ENCODE data around the gene AIFM2. TPM values are rescaled to one million over a fixed set of nuclear protein-coding genes. Genes with fewer than 3 reads are reported as not detected.
"Not testable (repeated sequence)": the region's sequence is repeated elsewhere in the genome, so short reads cannot be mapped to it uniquely, and the experiment has no call there.

Gene AIFM2
- total RNA-seq = 10 to 100 TPM; 16.1 to 17.5 TPM
- polyA plus RNA-seq (ENCODE audit: insufficient read length in 6 of 6) = 1 to 10 TPM; 6.0 to 8.1 (median 6.3) TPM
- long read RNA-seq, donor 1 = 0 reads
- long read RNA-seq, donor 2, partial matches to known transcripts = 0 of 1 reads
- long read RNA-seq, donor 2, other reads (novel, unspliced or antisense) = 0 of 1 reads
- long read RNA-seq, donor 3, partial matches to known transcripts = 0 of 1 reads
- long read RNA-seq, donor 3, other reads (novel, unspliced or antisense) = 0 of 1 reads
- long read RNA-seq, donor 4, transcript AIFM2-201 (9 exons, 3,243 nt) = major isoform, 13 of 28 reads
- long read RNA-seq, donor 4, partial matches to known transcripts = 6 of 28 reads
- long read RNA-seq, donor 4, other reads (novel, unspliced or antisense) = 8 of 28 reads
- long read RNA-seq, donor 5, partial matches to known transcripts = 8 of 40 reads
- long read RNA-seq, donor 5, other reads (novel, unspliced or antisense) = 31 of 40 reads
- long read RNA-seq, donor 6, partial matches to known transcripts = 0 of 1 reads
- long read RNA-seq, donor 6, other reads (novel, unspliced or antisense) = 0 of 1 reads
- long read RNA-seq, donor 7 = 0 reads
- long read RNA-seq, donor 8, partial matches to known transcripts = 0 of 3 reads
- long read RNA-seq, donor 8, other reads (novel, unspliced or antisense) = 0 of 3 reads
- long read RNA-seq, donor 9 = 0 reads
- long read RNA-seq, donor 10, transcript AIFM2-201 (9 exons, 3,243 nt) = major isoform, 17 of 29 reads
- long read RNA-seq, donor 10, partial matches to known transcripts = 3 of 29 reads
- long read RNA-seq, donor 10, other reads (novel, unspliced or antisense) = 8 of 29 reads
- long read RNA-seq, donor 11, partial matches to known transcripts = 0 of 1 reads
- long read RNA-seq, donor 11, other reads (novel, unspliced or antisense) = 0 of 1 reads
- long read RNA-seq, donor 12, partial matches to known transcripts = 0 of 1 reads
- long read RNA-seq, donor 12, other reads (novel, unspliced or antisense) = 0 of 1 reads

GRCh38 chr10:70132098-70133029 is at the start of gene AIFM2:
AIFM2 (minus strand) TSS chr10:70132825; CDS start chr10:70124084, 8,741 bp downstream.
- no peaks in the 10 kb centered on the region for H3K9me3 ChIP-seq
- peak within 1 kb of the TSS; percentile 51 to 67 for H3K4me3 ChIP-seq
- H3K27me3 ChIP-seq = peaks cover 0 to 13% of the 10 kb centered on the region in 2 donors
- peak within 1 kb of the TSS; percentile 6 to 79 for H3K27ac ChIP-seq
- intact Hi-C loops (cut with DNase I) = no loop called here
- no peaks in the 10 kb centered on the region for H3K36me3 ChIP-seq
- DNase-seq (peak in 3 of 4 donors; percentile 74 to 94 (median 84)), ATAC-seq (peak; percentile 90)
- peaks cover 7 to 22% of the 10 kb centered on the region in 2 donors for H3K4me1 ChIP-seq
- TF ChIP-seq CTCF (IDR thresholded peaks at IDR 0.05) = no peak

GRCh38 chr10:70179209-70179608 is 46.6 kb upstream of the AIFM2 start:
- H3K9me3 ChIP-seq; H3K27me3 ChIP-seq; ATAC-seq; DNase-seq; H3K4me3 ChIP-seq; H3K36me3 ChIP-seq; intact Hi-C loops (cut with DNase I): not testable (repeated sequence)
- Histone ChIP-seq H3K4me1 (peaks cover 0 to 12% of the 10 kb centered on the region in 2 donors), H3K27ac (peak overlapping the region in 1 of 2 donors; percentile 15)

GRCh38 chr10:70178139-70178725 is 45.6 kb upstream of the AIFM2 start:
- ATAC-seq = peak; percentile 78
- no peak for TF ChIP-seq CTCF (IDR thresholded peaks at IDR 0.05)
- H3K27ac ChIP-seq = peak overlapping the region in 1 of 2 donors; percentile 15

GRCh38 chr10:70176441-70176840 is 43.8 kb upstream of the AIFM2 start:
- intact Hi-C loops (cut with DNase I) = no loop called here
- no peak for ATAC-seq
- no peaks in the 10 kb centered on the region for H3K36me3 ChIP-seq

More at GRCh38 chr10:70178139-70178725, 45.6 kb upstream of the AIFM2 start:
- Histone ChIP-seq H3K9me3 (peaks cover 0 to 6% of the 10 kb centered on the region in 2 donors), H3K27me3 (no peaks in the 10 kb centered on the region), H3K36me3 (no peaks in the 10 kb centered on the region), H3K4me3 (no peak overlapping the region), H3K4me1 (peaks cover 7 to 22% of the 10 kb centered on the region in 2 donors)
- DNase-seq = no peak
- intact Hi-C loops (cut with DNase I) = no loop called here

More at GRCh38 chr10:70176441-70176840, 43.8 kb upstream of the AIFM2 start:
- H3K27me3 ChIP-seq = no peaks in the 10 kb centered on the region
- H3K4me3 ChIP-seq = no peak overlapping the region
- DNase-seq = no peak
- H3K9me3 ChIP-seq = peaks cover 0 to 6% of the 10 kb centered on the region in 2 donors
- no peak for TF ChIP-seq CTCF (IDR thresholded peaks at IDR 0.05)
- H3K4me1 ChIP-seq = peaks cover 7 to 23% of the 10 kb centered on the region in 2 donors
- H3K27ac ChIP-seq = no peak overlapping the region

Data from left lung (tissue), 14 donors.